Activated naive CD4-positive, alpha-beta T cell treated with anti-CD3 and anti-CD28 coated beads, Interleukin-2, amount 50 U/mL, for 16 hours (primary cell): ENCODE measurements around the gene DIP2C.
"Not testable (repeated sequence)": the region's sequence is repeated elsewhere in the genome, so short reads cannot be mapped to it uniquely, and the experiment has no call there.

Source experiments
- DNase-seq: peaks from one replicate; pipeline ENCODE4 v3.0.0-alpha.2; 2020

The DIP2C gene

DNA sequence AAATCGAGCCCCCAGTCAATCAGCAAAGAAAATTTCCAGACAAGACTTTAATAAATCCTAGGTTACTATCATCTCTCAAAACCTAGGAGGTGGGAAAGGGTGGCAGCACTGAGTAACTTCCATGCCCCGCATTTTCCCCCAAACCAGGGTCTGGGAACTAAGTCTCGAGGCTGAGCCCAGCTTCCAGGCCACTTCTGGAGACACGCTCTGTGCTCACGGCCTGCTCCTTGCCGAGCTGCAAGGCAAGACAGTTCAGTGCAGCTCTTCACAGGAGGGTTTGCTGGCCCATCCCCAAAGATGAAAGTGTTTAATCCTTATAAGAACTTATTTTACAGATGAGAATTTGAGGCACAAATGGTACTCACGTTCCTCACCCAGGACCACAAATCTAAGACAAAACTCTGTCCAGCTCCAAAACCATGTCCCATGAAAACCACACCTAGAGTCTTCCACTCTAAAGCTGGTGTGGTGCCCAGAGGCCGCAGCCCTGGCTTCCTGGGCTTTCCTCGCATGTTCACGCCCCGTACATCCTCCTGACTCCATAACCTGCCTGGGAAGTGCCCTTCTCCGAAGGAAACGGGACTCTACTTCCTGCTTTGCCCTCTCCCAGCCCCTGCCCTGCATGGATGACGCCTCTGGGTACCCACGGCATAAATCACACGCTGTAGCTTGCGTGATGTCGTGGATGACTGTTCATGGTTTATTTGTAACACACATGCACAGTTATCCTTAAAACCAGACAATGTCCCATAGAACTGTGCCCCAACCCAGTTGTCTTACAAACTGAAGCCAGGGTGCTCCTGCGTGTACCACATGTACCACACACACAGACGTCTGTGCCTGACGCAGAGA, 201.2 kb downstream of the DIP2C start:
- DNase-seq, result no peak

DNA sequence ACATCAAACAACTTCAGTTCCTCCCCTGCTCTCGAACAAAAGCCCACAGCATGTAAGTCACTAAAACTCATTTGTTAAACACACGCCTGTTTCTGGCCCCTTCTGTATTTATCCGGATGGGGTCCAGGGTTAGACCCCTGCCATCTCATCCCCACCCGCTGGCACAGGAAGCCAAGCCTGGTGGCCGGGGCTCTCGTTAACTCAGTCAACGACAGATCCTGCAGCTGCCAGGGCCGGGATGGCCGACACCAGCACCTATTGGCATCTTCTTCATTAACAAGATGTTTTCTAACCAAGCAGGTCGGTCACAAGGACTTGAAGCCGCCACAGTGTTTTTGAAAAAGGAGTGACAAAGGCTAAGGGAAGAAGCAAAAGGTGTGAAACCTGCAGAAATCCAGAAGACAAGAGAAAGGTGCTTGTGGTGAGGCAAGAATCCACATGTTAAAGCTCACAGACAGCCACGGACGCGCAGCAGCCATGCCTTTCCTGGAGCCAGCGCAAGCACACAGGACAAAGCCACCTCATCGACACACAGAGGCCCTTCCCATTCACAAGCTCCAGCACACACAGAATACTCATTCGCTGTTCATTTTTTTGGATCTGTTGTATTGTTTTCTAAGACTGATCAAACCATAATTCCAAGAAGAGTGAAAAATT, 202.7 kb downstream of the DIP2C start:
- no peak for DNase-seq

DNA sequence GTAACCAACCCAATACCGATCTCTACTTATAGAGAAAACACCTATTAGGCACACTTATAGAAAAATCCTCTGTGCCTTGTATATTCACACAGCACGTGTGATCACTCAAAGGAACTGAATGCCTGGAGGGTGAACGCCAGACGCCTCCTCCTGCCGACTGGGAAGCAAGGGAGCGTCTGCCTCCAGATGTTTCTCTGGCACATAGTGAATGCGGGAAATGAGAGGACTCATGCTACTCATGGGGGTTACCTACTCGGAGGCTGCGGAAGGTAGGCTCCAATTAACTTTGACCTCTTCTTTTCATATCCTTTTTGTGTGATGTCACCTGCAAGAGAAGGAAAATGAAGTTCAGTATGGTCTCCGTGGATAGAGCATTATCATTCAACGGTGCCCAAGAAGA, 203.3 kb downstream of the DIP2C start:
- DNase-seq, result no peak

DNA sequence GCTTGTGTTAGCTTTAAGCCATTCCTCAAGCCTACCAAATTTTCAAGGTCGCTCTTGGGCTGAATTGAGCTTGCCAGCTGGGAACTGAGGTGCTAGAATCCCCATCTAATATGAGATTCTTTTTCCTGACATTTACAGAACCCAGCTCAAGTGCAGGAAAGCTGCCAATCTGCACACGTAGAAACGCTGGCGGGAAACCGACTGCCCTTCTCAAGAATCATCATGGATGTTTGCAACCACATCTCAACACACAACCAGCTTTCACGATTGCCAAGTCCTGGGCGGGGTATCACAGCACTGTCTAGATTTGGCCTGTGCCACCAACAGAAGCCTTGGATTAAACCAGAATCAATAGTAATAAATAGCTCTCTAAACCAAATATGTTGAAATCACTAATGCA, 203.7 kb downstream of the DIP2C start:
- DNase-seq, result no peak

DNA sequence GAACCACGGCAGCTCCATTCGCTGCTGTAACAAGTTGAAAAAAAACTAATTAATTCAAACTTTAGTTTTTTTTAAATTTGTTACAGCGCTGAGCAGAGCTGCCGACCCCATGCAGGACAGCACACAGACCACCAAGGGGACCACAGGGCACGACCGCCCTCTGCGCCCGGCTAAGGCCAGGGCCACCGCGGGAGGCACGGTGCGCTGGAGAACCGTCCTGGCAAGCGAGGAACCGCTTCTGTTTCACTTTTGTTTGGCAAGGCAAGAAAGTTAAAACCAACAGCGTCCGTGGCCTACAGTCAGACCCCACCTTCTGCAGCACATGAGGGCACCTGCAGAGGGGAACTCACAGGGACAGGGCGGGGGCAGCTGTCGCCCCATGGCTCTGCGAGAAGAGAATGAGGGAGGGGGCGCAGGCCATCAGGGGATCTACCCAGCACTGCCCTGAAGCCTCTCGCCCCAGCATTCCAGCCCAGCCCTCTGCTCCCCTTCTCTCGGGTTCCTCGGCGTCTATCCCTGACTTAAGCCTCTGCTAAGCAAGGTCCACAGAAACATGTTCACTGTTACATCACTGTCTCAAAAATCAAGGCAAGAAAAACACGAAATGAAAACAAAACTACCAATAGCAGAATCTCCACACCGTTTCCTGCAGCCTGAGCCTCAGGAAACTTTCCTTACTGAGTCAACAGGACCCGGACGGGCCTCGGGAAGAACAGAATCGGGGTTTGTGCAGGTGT, 204.4 kb downstream of the DIP2C start:
- peak; percentile 23 for DNase-seq

DNA sequence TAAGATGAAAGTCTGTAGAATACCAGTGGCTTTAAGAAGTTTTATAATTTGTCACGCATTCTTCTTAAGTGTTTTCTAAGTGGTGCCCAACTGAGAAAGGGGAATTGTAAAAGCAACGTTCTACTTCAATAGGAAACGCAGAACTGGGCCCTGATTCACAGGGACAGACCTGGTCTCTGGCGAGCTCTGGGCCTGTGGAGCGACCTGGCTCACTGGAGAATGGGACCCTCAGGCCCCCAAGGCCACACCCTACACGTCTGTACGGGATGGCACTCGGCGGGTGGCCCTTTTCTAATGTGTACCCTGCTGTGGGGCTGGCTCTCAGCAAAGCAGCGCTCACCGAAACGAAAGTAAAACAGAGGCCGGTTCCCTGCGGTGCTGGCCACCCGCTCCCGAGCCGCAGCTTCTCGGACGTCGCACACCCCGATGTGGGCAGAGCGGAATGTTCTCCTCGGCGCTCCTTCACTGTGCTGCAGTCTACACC, 205.0 kb downstream of the DIP2C start:
- DNase-seq, result peak; percentile 33

DNA sequence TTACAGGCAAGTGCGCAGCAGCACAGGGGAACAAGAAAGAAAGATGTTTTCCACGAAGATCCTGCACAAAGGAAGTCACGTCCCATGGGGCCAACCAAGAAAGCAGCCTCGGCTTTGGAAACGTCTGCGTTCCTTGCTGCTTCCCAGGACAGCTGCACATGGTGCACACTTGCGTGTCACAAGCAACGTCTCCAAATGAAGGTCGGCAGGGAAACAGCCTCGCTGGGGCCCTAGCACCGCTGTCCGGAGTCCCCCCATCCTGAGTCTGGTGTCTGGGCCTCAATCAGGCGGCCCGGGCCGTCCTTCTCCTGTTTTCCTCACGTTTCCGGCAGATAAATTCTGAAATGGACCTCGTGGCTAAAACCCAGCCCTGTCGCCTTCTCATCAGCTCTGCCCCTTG, 206.2 kb downstream of the DIP2C start:
- no peak for DNase-seq

DNA sequence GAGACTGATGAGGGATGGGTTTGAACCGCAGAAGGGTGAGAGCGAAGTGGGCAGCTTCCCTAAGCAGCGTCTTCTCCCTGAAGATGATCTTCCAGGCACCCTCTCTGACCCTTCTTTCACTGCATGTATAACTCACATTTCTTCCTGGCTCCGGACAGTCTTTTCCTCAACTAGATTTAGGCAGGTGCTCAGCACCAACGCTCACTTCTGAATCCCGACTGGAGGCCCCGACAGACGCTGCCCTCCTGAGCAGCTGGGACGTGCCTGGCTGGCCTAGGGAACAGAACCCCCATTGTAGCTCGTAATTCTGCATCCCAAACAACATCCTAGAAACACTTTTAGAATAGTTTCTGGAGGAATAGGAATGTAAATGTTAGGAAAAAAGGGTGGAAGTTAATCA, 206.6 kb downstream of the DIP2C start:
- DNase-seq, result no peak

DNA sequence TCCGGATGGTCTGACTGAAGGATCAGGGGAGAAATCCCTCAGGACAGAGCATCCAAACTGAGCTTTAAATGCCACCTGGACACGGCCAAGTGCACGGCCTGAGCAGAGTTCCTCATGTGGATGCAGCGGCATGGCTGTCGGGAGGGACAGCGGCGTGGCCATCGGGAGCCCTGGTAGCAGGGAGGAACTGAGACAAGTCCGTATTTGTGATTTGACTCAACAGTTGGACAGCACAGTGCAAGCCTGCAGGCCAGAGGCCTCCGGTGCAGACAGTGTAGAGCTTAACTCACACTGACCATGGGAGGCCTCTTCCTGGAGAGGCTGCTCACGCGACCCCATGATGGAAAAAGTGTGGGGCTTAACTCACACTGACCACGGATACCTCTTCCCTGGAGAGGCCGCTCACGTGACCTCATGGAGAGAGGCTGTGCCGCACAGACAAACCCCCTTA, 207.4 kb downstream of the DIP2C start:
- no peak for DNase-seq

DNA sequence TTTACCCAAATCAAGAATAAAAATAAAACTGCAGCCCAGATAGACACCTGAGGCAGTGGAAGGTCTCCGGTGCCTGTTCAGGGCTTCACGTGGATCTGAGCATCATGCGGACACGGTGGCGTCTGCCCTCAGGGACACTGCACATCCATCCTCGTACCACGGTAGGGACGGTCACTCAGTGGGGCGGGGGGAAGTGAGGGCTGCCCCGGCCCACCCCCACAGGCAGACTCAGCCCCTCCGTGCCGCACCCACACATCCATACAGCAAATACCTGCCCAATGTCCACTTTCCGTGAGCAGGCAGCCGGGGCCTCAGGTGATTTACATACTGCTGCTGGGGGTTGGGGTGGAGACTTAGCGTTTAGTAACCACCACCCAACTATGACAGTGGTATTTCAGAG, 207.8 kb downstream of the DIP2C start:
- DNase-seq, result no peak

DNA sequence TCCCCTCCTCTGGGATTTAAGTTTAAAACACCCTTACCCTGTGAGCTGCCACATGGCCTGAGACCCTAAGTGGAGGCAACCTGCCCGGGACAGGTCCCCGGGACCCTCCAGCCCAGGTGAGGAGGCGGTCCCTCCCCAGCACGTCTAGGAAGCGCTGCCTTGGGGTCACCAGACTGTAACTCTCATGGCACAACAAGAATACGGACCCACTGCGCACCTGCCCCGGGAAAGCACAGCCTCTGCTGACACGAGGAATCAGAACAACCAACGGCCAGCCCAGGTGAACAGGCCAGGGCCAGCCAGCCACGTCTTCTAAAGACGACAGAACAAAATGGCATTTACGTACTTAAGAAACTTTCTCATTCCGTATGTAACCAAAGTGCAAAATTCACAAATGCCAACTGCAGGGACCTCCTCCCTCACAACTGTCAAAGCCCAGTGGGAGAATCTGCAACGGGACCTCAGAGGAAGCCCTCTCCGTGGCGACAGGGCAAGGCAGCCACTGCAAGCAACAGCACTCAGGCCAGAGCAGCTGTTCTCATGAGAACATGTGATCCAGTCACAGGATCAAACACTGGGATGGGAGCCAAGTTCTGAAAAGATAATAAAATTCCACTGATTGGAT, 208.4 kb downstream of the DIP2C start:
- DNase-seq, result no peak

DNA sequence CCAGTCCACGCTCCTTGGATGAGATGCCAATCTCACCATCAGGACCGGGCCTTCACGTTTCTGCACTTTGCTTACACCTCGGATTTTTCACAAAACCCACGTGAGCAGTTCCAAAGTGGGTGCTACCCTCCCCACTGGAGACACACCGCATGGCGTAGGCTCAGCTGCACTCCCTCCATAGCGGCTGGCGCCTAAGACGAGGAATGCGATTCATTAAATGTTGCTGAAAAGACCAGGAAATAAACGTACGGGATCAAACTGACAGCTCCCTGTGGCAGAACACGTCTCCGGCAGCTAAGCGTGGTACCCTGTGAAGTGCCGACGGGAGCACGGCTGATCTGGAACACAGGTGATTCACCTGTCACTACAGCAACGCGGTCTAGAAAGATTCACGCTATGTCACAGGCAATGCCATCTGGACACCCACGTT, 209.0 kb downstream of the DIP2C start:
- no peak for DNase-seq

DNA sequence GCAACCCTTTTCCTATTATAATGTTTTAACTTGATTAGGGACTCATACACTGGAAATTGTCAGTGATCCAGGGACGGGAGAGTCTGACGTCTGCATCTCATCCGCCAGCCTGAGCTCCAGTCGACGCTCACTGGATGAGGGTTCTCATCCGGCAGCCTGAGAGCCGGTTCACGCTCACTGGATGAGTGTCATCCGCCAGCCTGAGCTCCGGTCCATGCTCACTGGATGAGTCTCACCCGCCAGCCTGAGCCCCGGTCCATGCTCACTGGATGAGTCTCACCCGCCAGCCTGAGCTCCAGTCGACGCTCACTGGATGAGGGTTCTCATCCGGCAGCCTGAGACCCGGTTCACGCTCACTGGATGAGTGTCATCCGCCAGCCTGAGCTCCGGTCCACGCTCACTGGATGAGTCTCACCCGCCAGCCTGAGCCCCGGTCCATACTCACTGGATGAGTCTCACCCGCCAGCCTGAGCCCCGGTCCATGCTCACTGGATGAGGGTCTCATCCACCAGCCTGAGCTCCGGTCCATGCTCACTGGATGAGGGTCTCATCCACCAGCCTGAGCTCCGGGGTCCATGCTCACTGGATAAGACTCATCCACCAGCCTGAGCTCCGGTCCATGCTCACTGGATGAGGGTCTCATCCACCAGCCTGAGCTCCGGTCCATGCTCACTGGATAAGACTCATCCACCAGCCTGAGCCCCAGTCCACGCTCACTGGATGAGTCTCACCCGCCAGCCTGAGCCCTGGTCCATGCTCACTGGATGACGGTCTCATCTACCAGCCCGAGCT, 209.6 kb downstream of the DIP2C start:
- DNase-seq, result not testable (repeated sequence)

DNA sequence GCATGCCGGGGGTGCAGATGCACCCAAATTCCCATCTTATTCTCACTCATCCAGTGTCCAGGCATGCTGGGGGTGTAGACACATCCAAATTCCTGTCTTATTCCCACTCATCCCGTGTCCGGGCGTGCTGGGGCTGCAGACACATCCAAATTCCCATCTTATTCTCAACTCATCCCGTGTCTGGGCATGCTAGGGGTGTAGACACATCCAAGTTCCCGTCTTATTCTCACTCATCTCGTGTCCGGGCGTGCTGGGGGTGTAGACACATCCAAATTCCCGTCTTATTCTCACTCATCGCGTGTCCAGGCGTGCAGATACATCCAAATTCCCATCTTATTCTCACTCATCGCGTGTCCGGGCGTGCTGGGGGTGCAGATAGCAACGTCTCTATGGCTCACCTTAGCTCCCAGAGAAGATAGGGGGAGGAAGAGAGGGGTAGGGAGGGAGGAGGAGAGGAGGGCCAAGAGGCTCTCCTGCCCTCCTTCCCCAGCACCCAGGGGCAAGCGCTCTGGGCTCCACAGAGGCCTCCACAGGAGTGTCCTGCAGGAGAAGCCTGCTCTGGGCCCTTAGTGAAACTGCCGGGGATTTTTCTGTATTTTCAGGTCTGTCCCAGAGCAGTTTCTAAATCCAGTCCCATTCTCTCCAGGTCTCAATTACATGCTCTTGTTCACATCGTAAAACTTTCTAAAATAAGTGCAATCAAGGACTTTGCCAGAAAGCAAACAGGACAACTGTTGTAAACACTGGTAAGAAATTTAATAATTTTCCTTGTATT, 210.8 kb downstream of the DIP2C start:
- DNase-seq, result no peak

DNA sequence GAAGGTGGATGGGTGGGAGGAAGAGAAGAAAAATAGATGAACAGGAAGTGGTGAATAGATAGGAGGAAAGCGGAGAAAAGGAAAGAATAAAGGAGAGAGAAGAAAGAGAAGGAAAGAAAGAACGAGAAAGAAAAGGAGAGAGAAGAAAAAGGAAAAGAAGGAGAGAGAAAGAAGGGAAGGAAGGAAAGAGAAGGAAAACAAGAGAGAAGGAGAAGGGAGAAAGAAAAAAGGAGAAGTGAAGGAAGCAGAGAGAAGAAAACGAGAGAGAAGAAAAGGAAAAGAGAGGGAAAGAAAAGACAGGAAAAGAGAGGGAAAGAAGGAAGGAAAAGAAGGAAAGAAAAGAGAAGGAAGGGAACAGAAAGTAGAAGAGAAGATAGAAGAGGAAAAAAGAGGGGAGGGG, 211.8 kb downstream of the DIP2C start:
- DNase-seq, result no peak

DNA sequence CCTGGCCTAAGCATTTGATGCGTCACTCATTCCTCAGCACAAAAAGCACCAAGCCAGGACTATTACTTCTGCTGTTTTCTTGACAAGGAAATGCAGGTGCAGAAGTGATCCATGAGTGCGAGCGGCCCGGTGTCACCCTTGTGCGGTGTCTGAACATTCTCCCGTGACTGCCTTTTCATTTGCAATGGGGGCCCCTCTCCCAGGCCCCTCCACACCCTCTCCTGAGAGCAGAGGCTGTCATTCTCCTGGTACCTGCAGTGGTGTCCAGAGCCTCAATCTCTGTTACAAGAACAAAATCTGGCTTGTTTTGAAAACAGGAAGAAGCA, 213.1 kb downstream of the DIP2C start:
- no peak for DNase-seq

DNA sequence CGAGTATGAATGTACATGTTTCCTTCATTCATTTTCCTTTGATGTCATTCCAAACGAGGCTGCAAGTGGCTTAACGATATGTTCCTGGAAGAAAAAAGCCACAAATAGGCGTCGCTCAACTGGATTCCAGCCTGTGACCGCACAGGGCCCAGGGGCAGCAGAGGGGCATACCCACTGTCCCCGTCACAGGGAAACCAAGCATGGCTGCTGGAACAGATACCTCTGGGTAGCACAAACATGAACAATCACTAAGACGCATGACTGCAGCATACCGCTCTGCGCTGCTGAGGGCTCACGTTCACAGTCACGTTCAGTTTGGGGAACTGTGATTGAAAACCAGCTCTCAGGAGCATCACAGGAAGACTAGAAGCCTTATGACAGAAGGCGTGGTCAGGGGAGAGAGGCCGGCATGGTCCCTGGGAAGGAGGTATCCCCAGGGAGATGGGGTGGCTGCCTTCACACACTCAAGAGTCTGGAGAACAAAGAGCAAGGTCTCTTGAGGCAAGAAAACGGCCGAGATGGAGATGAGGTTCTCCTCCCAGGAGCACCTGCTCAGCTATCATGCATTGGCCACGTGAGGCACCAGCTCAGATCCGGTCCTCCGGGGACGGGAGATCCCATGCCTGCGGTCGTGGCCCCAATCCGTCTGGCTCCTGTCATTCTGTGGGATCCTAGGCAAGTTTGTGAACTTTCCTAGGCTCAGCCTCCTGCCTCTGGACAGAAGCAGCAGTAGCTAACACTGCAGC, 213.6 kb downstream of the DIP2C start:
- DNase-seq, result no peak

DNA sequence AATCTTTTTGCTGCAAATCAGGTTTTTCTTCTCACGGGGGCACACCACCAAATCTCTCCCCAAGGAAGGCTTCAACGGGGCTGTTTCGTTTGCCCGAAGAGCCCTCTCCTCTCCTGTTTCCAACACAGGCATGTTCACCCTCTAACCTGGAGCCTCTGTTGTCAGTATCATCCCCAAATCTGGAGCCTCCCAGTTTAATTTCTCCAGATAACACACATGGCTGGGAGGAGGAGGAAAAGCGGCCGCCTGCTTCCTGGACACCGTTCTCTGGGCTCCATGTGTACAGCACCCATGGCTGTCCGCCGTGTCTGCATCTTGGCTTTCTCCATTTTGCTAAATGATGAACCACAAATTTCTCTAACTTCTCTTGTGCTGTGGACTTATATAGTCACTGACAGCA, 214.5 kb downstream of the DIP2C start:
- no peak for DNase-seq

DNA sequence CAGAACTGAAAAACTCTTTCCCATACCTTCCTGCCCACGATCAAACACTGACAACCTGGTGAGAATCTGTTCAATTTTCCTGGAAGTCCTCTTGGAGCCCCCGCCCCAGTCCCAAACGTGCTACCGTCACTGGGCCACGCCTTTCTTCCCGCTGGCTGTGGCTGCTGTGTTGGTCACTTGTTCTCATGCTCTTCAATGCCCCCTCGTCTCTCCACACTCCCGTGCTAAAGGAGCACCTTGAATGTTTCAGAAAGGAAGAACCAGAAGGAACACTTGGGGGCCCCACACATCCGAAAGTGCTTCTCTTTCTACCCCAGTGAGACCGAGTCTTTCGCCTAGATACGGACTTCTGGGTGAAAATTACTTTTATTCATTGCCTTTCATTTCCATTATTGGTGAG, 215.1 kb downstream of the DIP2C start:
- DNase-seq, result no peak

DNA sequence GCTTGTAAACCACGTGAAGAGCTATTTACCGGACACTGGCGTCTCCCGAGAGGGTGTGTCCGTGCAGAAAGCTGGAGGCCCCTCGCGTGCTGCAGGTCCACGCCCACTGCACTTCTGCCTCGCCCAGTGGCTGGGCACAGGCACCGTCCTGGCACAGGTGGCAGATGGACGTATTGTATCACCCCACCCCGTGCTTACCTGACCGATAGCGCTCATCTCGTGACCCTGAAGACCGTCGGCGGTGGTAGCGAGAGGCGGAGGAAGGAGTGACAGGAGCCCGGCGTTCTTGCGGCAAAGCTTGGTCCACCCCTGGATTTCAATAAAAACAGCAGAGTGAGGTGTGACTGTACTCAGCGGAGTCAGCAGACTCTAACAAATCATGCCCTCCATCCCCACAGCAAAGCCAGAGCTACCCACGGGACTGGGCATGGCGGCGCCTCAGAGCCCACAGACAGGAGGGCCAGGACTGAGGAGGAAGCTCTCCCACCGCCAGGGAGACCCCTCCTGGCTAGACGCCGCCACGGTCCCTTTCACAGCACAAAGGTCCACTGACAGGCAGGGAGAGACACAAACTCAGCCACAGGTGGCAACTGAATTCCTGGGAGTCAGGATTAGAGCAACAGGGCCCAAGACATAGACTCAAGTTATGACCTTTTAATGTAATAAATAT, 217.1 kb downstream of the DIP2C start:
- no peak for DNase-seq
